Measurements from ENCODE around the gene SH3RF2. TPM values are rescaled to one million over a fixed set of nuclear protein-coding genes. Genes with fewer than 3 reads are reported as not detected.
"Not testable (repeated sequence)": the region's sequence is repeated elsewhere in the genome, so short reads cannot be mapped to it uniquely, and the experiment has no call there.

The SH3RF2 gene
- polyA plus RNA-seq, 12 donors, result 4.3 to 20.0 (median 7.7) TPM; not detected in 1

DNA sequence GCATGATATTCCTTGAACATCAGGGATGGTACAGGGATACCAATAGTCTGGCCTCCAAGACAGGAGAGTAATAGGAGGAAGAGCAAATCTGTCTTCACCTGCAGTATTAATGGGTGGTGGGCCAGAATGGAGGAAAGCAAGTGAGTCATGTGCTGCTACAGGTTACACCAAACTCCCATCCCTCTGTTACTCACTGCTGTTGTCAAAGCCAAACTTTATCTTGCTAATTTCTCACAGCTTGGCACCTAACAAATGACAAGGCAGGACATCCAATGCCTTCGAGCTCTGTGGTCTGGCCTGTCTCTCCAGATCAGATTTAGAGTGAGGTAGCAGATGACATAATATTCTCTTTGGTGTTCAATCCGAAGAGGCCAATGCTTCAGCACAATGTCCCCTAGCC is 142.2 kb downstream of the SH3RF2 start:
- DNase-seq, result no peak

DNA sequence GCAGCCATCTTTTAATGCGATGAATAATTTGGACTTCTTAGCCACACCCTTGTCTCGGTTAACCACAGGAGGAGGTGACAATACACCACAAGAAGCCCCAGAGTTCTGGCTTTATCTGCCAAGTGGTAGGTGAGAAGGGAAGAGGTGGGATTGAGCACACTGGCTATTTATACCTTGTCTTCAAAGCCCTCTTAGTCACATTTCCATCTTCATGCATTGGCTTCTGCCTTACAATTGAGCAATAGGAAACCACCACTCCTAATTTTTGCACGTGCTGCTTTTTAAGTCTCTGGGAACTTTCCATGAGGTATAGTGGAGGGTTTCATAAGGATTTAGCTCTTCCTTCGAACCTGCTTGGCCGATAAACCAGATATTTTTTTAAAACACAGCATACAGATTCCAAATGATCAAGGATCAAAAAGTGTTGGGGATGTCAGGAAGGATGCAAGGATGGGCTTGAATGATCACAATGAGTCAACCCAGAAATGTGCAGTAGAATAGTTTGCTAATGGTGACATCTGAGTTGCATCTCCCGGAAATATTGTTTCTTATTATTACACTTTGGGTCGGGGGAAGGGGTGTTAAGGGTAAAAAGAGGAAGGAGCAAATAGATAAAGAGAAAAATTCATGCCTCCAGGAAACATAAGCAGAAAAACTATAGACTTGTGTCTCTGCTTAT is 143.5 kb downstream of the SH3RF2 start:
- DNase-seq, result no peak

DNA sequence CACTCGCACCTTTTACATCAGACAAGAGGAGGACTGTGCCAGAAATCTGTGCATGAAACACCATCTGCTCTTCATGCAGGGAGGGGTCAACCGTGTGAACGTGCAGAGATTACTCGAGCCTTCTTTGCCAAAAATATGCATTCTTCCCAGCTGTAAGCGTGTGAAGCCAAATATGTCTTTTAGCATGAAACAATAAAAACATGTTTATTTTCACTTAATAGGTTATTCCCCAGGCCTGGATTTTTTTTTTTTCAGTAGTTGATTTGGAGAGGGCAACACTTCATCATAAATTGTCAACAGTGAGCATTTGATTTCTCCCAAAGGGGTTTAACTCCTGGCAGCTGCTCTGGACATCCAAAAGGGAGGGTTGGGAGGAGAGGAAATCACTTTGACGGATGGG is 145.2 kb downstream of the SH3RF2 start:
- peak; percentile 49 for DNase-seq

DNA sequence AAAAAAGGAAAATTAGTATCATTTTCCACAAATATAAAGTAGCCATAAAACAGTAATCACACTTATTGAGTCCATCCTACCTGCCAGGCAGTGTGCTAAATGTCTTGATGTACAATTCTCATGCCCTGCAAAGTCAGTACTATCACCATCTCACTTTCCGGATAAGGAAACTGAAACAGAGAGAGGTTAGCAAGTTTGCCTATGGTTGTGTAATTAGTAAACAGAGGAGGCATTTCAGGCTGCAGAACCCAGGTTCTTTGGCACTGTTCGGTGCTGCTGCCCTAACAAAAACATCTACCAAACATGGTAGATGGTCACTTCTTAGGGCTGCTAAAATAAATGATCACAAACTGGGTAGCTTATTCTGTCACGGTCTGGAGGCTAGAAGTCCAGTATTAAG is 146.4 kb downstream of the SH3RF2 start:
- DNase-seq, result no peak

DNA sequence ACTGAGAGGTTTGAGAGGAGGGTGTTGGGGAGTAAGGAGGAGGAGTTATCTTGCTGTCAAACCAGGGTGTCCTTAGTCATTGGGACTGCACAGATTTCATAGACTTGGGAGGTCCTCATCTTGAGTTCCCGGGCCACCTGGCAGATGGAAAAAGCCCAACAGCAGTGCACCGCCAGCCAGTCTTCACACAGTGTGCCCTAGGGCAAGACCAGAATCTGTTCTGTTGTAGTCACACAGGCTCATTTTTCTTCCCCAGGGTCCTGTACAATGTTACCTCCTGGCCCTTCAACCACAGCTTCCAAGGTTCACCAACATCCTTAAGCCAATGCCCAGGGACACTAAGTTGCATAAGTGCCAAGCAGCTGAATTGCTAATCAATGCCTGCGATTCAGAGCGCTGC is 148.0 kb downstream of the SH3RF2 start:
- DNase-seq, result no peak

DNA sequence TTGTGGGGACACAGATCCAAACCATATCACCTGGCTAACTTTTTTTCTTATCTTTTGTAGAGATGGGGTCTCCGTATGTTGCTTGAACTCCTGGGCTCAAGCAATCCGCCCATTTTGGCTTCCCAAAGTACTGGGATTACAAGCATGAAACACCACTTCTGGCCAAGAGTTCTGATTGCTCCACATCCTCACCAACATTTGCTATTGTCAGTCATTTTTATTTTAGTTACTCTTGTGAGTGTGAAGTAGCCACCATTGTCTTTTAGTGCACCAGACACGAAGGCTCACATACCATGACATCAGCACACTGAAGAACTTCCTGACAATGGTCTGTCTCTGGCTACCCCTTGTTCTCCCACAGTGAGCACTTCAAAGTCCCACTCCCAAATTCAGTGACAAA is 151.7 kb downstream of the SH3RF2 start:
- DNase-seq, result no peak

DNA sequence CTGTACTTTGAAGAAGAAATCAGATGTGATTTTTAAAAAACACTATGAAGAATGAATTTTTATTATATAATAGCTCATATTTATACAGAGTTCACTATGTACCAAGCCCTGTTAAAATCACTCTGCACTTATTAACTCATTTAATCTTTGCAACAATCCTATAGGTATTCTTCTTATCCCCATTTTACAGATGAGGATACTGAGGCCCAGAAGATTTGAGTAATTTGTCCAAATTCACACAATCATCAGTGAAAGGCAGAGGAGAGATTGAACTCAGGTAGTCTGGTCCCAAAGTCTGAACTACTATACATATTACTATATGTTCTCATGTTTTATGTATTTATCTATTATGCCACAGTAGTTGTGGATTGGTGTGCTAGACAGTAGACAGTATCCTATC is 152.9 kb downstream of the SH3RF2 start:
- DNase-seq, result no peak

DNA sequence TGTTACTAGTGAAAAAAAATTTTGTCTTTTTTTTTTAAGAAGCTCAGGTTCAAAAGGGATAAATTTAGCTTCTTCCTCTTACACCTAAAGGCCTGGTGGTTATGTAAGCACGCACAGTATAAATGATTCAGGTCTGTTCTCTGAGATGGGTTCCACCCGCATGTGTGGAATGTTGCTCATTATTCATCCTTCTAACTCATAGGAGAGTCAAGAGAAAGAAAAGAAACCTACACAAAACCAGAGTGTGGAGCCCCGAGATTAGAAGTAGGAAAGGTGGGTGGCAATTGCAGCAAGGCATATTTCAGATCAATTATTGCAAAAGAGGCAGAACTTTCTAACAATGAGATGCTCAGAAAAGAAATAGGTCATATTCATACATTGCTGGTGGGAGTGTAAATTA is 155.5 kb downstream of the SH3RF2 start:
- no peak for DNase-seq

DNA sequence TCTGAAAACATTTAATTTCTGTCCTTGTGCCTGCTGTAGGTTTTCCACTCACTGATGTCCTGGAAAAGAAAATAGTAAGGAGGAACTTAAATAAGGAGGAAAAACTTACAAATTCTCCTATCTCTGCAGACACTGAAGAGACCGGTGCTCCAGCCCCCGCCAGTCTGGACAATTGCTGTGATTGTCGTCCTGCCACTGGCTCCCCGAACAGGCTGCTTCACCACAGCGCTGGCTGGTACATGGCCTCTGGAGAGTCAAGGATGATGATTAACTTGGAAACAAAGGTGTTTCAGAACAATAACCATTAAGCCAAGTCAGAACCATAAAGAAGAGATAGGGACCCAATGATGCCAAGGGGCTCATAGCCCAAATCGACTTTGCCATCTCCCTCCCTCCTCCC is 161.7 kb downstream of the SH3RF2 start:
- no peak for DNase-seq

DNA sequence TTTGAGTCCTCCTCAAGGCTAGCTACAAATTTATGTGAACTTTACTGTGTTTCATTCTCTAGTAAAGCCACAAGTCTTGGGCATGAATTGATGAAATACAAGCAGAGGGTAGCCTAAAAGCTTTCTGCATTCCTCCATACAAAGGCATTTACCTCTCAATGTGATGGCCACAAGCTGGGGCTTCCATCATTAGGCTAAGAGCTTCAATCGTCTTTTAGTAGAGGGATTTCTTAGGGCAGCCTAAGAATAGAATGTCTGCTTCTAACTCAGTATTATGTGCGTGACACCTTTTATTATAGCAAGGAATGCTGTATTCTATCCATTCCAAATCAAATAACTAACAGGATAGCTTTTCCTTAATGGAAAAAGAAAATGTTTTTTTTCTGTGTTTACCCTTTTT is 165.3 kb downstream of the SH3RF2 start:
- no peak for DNase-seq

DNA sequence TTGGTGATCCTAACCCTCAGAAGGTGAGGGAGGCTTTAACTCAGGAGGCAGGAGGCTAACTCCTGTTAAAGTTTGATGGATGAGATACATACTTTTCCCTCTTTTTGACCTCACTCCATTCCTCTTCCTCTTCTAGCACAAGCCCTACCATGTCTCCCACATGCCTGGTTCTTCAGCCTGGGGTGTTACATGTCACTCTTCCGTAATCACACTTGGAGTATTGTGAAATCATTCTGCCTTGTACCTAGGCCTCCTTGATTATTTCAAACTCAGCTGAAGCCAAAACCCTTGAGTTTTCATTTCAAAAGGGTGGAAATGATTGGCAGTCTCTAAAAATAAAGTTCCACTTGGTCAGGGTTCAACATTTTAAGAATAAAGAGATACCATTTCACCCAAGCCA is 167.2 kb downstream of the SH3RF2 start:
- no peak for DNase-seq

DNA sequence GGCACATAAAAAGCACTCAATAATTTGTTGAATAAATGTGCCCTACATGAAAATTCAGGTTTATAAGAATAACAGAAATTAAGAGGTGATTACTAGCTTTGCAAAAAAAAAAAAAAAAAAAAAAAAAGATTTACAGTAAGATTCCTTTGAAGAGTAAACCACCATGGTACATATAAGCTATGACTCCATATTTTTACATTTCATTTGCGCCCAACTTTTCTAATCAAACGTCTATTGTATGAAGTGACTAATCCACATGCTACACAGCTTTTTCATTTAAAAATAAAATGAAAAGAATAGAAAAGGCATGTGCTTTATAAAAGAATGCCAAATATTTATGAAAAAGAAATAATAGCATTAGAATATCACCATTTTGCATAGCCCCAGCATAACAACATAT is 169.1 kb downstream of the SH3RF2 start, which contains the start of gene PLAC8L1:
Gene PLAC8L1 (minus strand): TSS at position 101 of the 400 bp plus-strand sequence. CDS start 1,266 bp downstream, outside the sequence.
- no peak for DNase-seq

DNA sequence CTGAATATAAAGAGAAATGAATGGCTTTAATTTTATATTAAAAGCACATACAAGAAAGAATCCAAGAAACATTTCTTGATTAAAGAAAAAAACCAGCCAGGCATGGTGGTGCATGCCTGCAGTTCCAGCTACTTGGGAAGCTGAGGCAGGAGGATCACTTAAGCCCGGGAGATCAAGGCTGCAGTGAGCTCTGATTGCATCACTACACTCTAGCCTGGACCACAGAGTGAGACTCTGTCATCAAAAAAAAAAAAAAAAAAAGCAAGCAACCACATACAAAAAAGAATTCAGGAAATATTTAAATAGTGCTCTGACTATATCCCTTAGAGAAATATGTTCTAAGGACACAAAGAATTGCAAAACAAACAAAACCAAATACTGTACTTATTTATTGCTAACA is 171.5 kb downstream of the SH3RF2 start:
- DNase-seq, result no peak

DNA sequence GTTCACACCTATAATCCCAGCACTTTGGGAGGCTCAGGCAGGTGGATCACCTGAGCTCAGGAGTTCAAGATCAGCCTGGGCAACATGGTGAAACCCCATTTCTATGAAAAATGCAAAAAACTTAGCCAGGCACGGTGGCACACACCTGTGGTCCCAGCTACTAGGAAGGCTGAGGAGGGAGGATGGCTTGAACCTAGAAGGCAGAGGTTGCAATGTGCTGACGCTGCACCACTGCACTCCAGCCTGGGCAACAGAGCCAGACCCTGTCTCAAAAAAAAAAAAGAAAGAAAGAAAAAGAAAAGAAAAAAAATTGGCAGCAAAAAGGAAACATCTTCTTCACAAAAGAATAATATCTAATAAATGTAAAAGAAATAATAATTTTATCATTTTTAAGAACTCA is 172.5 kb downstream of the SH3RF2 start:
- not testable (repeated sequence) for DNase-seq

DNA sequence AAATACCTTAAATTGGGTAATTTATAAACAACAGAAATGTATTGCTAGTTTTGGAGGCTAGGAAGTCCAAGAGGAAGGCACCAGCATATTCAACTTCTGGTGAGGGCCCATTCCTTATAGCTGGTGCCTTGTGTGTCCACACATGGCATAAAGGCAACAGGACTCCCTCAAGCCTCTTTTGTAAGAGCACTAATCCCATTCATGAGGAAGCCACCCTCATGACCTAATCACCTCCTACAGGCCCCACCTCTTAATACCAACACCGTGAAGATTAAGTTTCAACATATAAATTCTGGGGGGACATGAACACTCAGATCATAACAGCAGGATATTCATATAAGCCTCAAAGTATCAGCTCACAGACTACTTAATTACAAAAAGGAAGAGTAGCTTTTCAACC is 173.0 kb downstream of the SH3RF2 start:
- no peak for DNase-seq

DNA sequence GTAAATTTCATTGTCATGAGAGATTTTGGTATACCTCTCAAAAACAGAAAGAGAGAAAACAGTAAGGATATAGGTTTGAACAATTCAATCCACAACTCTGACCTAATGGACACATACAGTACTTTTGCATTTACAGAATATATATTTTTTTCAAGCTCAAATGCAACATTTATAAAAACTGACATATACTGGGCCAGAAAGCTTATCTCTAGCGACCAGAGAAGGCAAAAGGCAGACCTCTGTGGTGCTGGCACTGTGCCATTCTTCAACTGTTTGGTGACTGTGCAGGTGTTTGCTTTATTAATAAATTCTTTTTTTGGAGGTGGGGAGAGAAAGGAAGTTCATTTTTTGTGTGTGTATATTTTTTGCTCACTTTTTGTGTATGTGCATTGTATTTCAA is 175.0 kb downstream of the SH3RF2 start:
- no peak for DNase-seq

DNA sequence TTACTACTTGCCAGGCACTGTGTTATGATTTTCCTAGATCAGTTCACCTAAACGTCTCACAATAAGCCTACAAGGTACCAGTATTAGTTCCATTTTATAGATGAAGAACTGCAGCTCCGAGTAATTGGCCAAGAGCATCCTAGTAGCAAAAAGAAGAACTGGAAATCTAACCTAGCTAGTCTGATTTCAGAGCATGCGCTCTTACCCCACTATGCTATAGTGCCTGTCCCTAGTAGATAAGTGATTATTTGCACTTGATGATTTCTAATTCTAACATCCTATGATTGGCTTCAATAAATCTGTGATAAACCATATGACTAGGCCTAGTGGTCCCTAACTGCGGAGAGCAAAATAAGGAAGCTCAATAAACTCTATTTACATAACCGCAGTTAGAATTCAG is 176.1 kb downstream of the SH3RF2 start:
- no peak for DNase-seq

Other genes with a start within 250 kb of the SH3RF2 start
- 10 to 100 TPM in 1 of 12 donors, 1 to 10 TPM in 10, not detected in 1; 3.0 to 12.2 (median 3.3) TPM for gene PRELID2, start 101.2 kb upstream of the SH3RF2 start, polyA plus RNA-seq (ENCODE audit: insufficient read length in 12 of 12)
- under 1 TPM in 1 of 12 donors, not detected in 11; 0.11 TPM for gene GRXCR2, start 63.6 kb upstream of the SH3RF2 start, polyA plus RNA-seq (ENCODE audit: insufficient read length in 12 of 12)
- gene PLAC8L1, start 169.0 kb downstream of the SH3RF2 start, polyA plus RNA-seq (ENCODE audit: insufficient read length in 12 of 12), result 1 to 10 TPM in 3 of 12 donors, under 1 TPM in 7, not detected in 2; 0.27 to 2.0 (median 0.70) TPM
- gene LARS1, start 246.1 kb downstream of the SH3RF2 start, polyA plus RNA-seq (ENCODE audit: insufficient read length in 12 of 12), result 1,000 to 10,000 TPM in 1 of 12 donors, 100 to 1,000 TPM in 6, 10 to 100 TPM in 5; 86.5 to 1,130 (median 106) TPM